Right cardiac atrium (tissue), 5 donors: ENCODE measurements around the gene ZIC1. TPM values are rescaled to one million over a fixed set of nuclear protein-coding genes. Genes with fewer than 3 reads are reported as not detected.

Experiments used
- ATAC-seq, 2 donors: fragments of 200-7000 bp; cut with Tn5 transposase; one replicate each; pipeline versions ENCODE4 v1.8.0 to v1.9.1; 2020; ENCODE audit warnings: moderate library complexity in 2 of 2, mild to moderate bottlenecking in 1 of 2
- DNase-seq, 3 donors: peaks; one replicate each; pipeline ENCODE4 v3.0.0-alpha.2; 2020
- H3K27ac ChIP-seq: one replicate; pipeline ENCODE4 v1.5.1; 2013; ENCODE audit warnings: mild to moderate bottlenecking, low read length, control low read depth, moderate library complexity
- H3K27me3 ChIP-seq: one replicate; pipeline ENCODE4 v1.6.1; 2013; ENCODE audit not compliant: control insufficient read depth, insufficient read depth
- H3K4me1 ChIP-seq: one replicate; pipeline ENCODE4 v1.6.1; 2013; ENCODE audit warnings: low read length; ENCODE audit not compliant: control insufficient read depth, insufficient read depth
- H3K4me3 ChIP-seq: one replicate; pipeline ENCODE4 v1.5.1; 2013; ENCODE audit warnings: low read length, control low read depth
- H3K9me3 ChIP-seq: one replicate; pipeline ENCODE4 v1.6.1; 2013; ENCODE audit warnings: low read length; ENCODE audit not compliant: control insufficient read depth
- WGBS: extraction: QIAGEN DNeasy Blood & Tissue Kit; methylation state at CpG from one replicate; pipeline ENCODE4 v1.1.7; 2013; 5-methylcytosine and 5-hydroxymethylcytosine counted together
- intact Hi-C, 4 donors: fragments of 100-400 bp; cut with DNase I; formaldehyde crosslinking; loops; one replicate each; pipeline versions ENCODE4 v1.11.0 to v1.14.0; 2022 to 2023
- polyA plus RNA-seq: library from polyadenylated mRNA; stranded (reverse); fragments of 200-250 nt; gene quantifications from one replicate; pipeline ENCODE4 v1.2.3, GENCODE V29; 2013
- total RNA-seq, 4 donors: library from RNA; stranded (reverse); fragmentation: NEBNext Ultra II Directional; extraction: Animal tissue kit (Norgen Biotek cat#: 25700); gene quantifications; one replicate each; pipeline ENCODE4 v1.2.1, GENCODE V29; 2021
- donor health status: healthy with polysubstance abuse.
- donor health status: DM: no; HTN: yes; CAD: no.
- donor health status: DM: no; HTN: no; CAD: no.
- donor health status: DM: no; HTN: yes; CAD: no; lungs with severe emphysema.
- donor health status: DM: yes; HTN: yes; CAD: no.

ZIC1 gene
- total and polyA plus RNA-seq, 5 donors: 0.95 TPM; not detected in 4

GRCh38 chr3:147413686-147414389 lies 4.7 kb downstream of the ZIC1 start:
- H3K27me3 ChIP-seq: peaks cover 11% of the 10 kb centered on the region
- 9% methylated on average over 24 of the region's 24 CpGs for WGBS
- intact Hi-C loops: no loop called here

GRCh38 chr3:147414390-147415138 lies 5.4 kb downstream of the ZIC1 start:
- no peak overlapping the region for H3K27ac ChIP-seq
- H3K4me1 ChIP-seq: peaks cover 17% of the 10 kb centered on the region
- peaks cover 11% of the 10 kb centered on the region for H3K27me3 ChIP-seq

More at GRCh38 chr3:147413686-147414389, 4.7 kb downstream of the ZIC1 start:
- Histone ChIP-seq H3K9me3 (peaks cover 2% of the 10 kb centered on the region), H3K4me3 (peak overlapping the region; percentile 48), H3K4me1 (peaks cover 12% of the 10 kb centered on the region), H3K27ac (no peak overlapping the region)
- DNase-seq (no peak), ATAC-seq (no peak)

GRCh38 chr3:147415286-147415685 lies 6.1 kb downstream of the ZIC1 start:
- peaks cover 11% of the 10 kb centered on the region for H3K27me3 ChIP-seq
- DNase-seq (no peak), ATAC-seq (no peak)
- intact Hi-C loops: no loop called here
- 10% methylated on average over 6 of the region's 6 CpGs for WGBS
- no peak overlapping the region for H3K27ac ChIP-seq
- peaks cover 16% of the 10 kb centered on the region for H3K4me1 ChIP-seq
- no peak overlapping the region for H3K4me3 ChIP-seq
- peaks cover 2% of the 10 kb centered on the region for H3K9me3 ChIP-seq

More at GRCh38 chr3:147414390-147415138, 5.4 kb downstream of the ZIC1 start:
- DNase-seq (no peak), ATAC-seq (no peak)
- Histone ChIP-seq H3K4me3 (peak overlapping the region; percentile 11), H3K9me3 (peaks cover 2% of the 10 kb centered on the region)
- WGBS: 19% methylated on average over 18 of the region's 18 CpGs
- intact Hi-C loops: no loop called here

GRCh38 chr3:147415874-147416273 lies 6.7 kb downstream of the ZIC1 start:
- DNase-seq (no peak), ATAC-seq (no peak)
- Histone ChIP-seq H3K27me3 (peaks cover 11% of the 10 kb centered on the region), H3K4me3 (no peak overlapping the region), H3K27ac (no peak overlapping the region), H3K4me1 (peaks cover 10% of the 10 kb centered on the region), H3K9me3 (peaks cover 2% of the 10 kb centered on the region)
- intact Hi-C loops: no loop called here
- WGBS: 12% methylated on average over 2 of the region's 2 CpGs

- WGBS: 20% methylated on average over 1 of the region's 1 CpG
- H3K27ac ChIP-seq: no peak overlapping the region
- DNase-seq (no peak), ATAC-seq (no peak)
- intact Hi-C loops: no loop called here
- H3K4me1 ChIP-seq: peaks cover 9% of the 10 kb centered on the region
- peaks cover 2% of the 10 kb centered on the region for H3K9me3 ChIP-seq
- peaks cover 12% of the 10 kb centered on the region for H3K27me3 ChIP-seq
- H3K4me3 ChIP-seq: no peak overlapping the region
Observed at GRCh38 chr3:147416931-147417330, 7.8 kb downstream of the ZIC1 start.

- DNase-seq: no peak
- Histone ChIP-seq H3K4me1 (peaks cover 9% of the 10 kb centered on the region), H3K27me3 (peaks cover 17% of the 10 kb centered on the region), H3K4me3 (no peak overlapping the region), H3K9me3 (peaks cover 2% of the 10 kb centered on the region), H3K27ac (no peak overlapping the region)
- 44% methylated on average over 7 of the region's 7 CpGs for WGBS
- intact Hi-C loops: no loop called here
- ATAC-seq: no peak
Observed at GRCh38 chr3:147417551-147418295, 8.6 kb downstream of the ZIC1 start.

GRCh38 chr3:147418371-147418781 lies 9.2 kb downstream of the ZIC1 start:
- Histone ChIP-seq H3K4me3 (no peak overlapping the region), H3K27ac (no peak overlapping the region)

GRCh38 chr3:147418808-147419701 lies 9.9 kb downstream of the ZIC1 start:
- peaks cover 2% of the 10 kb centered on the region for H3K9me3 ChIP-seq
- H3K27me3 ChIP-seq: peaks cover 17% of the 10 kb centered on the region
- peak in 1 of 2 donors; percentile 48 for ATAC-seq
- no peak overlapping the region for H3K27ac ChIP-seq
- intact Hi-C loops: no loop called here
- peak in 2 of 3 donors; percentile 36 to 70 for DNase-seq
- H3K4me3 ChIP-seq: peak overlapping the region; percentile 12
- H3K4me1 ChIP-seq: peaks cover 6% of the 10 kb centered on the region
- 5% methylated on average over 54 of the region's 54 CpGs for WGBS

More at GRCh38 chr3:147418371-147418781, 9.2 kb downstream of the ZIC1 start:
- H3K9me3 ChIP-seq: peaks cover 2% of the 10 kb centered on the region
- H3K4me1 ChIP-seq: peaks cover 6% of the 10 kb centered on the region
- 32% methylated on average over 4 of the region's 4 CpGs for WGBS
- no peak for ATAC-seq
- peaks cover 17% of the 10 kb centered on the region for H3K27me3 ChIP-seq
- DNase-seq: no peak
- intact Hi-C loops: no loop called here

- peaks cover 6% of the 10 kb centered on the region for H3K4me1 ChIP-seq
- intact Hi-C loops: no loop called here
- H3K27me3 ChIP-seq: peaks cover 18% of the 10 kb centered on the region
- peak overlapping the region; percentile 12 for H3K4me3 ChIP-seq
- H3K9me3 ChIP-seq: peaks cover 2% of the 10 kb centered on the region
- DNase-seq (no peak), ATAC-seq (no peak)
- no peak overlapping the region for H3K27ac ChIP-seq
- WGBS: 32% methylated on average over 10 of the region's 10 CpGs
Observed at GRCh38 chr3:147419781-147420224, 10.6 kb downstream of the ZIC1 start.
